Hepatocyte (in vitro differentiated cells): ENCODE measurements around the gene MRRF. TPM values are rescaled to one million over a fixed set of nuclear protein-coding genes. Genes with fewer than 3 reads are reported as not detected.

ENCODE experiments used
- DNase-seq: peaks from one replicate; pipeline ENCODE4 v3.0.0-alpha.2; 2016; ENCODE audit warnings: low spot score
- H2AFZ ChIP-seq: fragments of 200-600 bp; sonication (generic); 2 replicates; pipeline ENCODE4 v1.6.0; 2016; ENCODE audit warnings: antibody characterized with exemption, mild to moderate bottlenecking
- H3K27ac ChIP-seq: fragments of 200-600 bp; sonication (generic); 2 replicates; pipeline ENCODE4 v1.5.1; 2016; ENCODE audit warnings: mild to moderate bottlenecking
- H3K27me3 ChIP-seq: fragments of 200-600 bp; sonication (generic); 2 replicates; pipeline ENCODE4 v1.6.1; 2016
- H3K36me3 ChIP-seq: fragments of 200-600 bp; sonication (generic); replicated peaks from 2 replicates; pipeline ENCODE4 v1.5.1; 2016; ENCODE audit warnings: low read depth; ENCODE audit not compliant: insufficient read depth
- H3K4me1 ChIP-seq: fragments of 200-600 bp; sonication (generic); 2 replicates; pipeline ENCODE4 v1.5.1; 2016; ENCODE audit warnings: mild to moderate bottlenecking, moderate library complexity; ENCODE audit not compliant: insufficient read depth
- H3K4me2 ChIP-seq: fragments of 200-600 bp; sonication (generic); 2 replicates; pipeline ENCODE4 v1.6.0; 2016
- H3K4me3 ChIP-seq: fragments of 200-600 bp; sonication (generic); 2 replicates; pipeline ENCODE4 v1.5.1; 2016; ENCODE audit warnings: mild to moderate bottlenecking
- H3K79me2 ChIP-seq: fragments of 200-600 bp; sonication (generic); 2 replicates; pipeline ENCODE4 v1.6.0; 2017; ENCODE audit warnings: mild to moderate bottlenecking
- H3K9me2 ChIP-seq: fragments of 200-600 bp; sonication (generic); replicated peaks from 2 replicates; pipeline ENCODE4 v1.6.0; 2017; ENCODE audit warnings: mild to moderate bottlenecking; ENCODE audit not compliant: insufficient read depth
- H3K9me3 ChIP-seq: fragments of 200-600 bp; sonication (generic); 2 replicates; pipeline ENCODE4 v1.5.1; 2016; ENCODE audit warnings: low read depth, mild to moderate bottlenecking
- H4K20me1 ChIP-seq: fragments of 200-600 bp; sonication (generic); 2 replicates; pipeline ENCODE4 v1.6.0; 2016; ENCODE audit warnings: mild to moderate bottlenecking; ENCODE audit not compliant: insufficient read depth, poor library complexity, severe bottlenecking
- EZH2 ChIP-seq: fragments of 200-600 bp; sonication (generic); IDR thresholded peaks from 2 replicates; pipeline ENCODE4 v1.6.1; 2016; ENCODE audit warnings: antibody characterized with exemption, mild to moderate bottlenecking, borderline replicate concordance
- EZH2phosphoT487 ChIP-seq: fragments of 200-600 bp; sonication (generic); IDR thresholded peaks from one replicate; pipeline ENCODE4 v1.6.1; 2018; ENCODE audit warnings: antibody characterized with exemption, mild to moderate bottlenecking, low read depth, moderate library complexity; ENCODE audit not compliant: unreplicated experiment, severe bottlenecking
- WGBS: methylation state at CpG from one replicate; pipeline ENCODE4 v1.1.6; 2016; ENCODE audit warnings: low lambda C conversion rate; ENCODE audit errors: missing lambda C conversion rate; 5-methylcytosine and 5-hydroxymethylcytosine counted together
- polyA plus RNA-seq: library from polyadenylated mRNA; unstranded; fragments of >200 nt; fragmentation: Nextera tagmentation; extraction: Ambion mirVana; gene quantifications from 2 replicates; pipeline ENCODE4 v1.2.1, GENCODE V29; 2016
- total RNA-seq: library from RNA; depleted of rRNA; stranded (reverse); fragments of >200 nt; gene quantifications from 2 replicates; pipeline ENCODE4 v1.2.3, GENCODE V29; 2014
- TF ChIP-seq, protein P1 (sequence below): fragments of 200-600 bp; sonication (generic); IDR thresholded peaks from 2 replicates; pipeline ENCODE4 v1.5.1; 2016; ENCODE audit warnings: antibody characterized with exemption, mild to moderate bottlenecking; ENCODE audit not compliant: poor library complexity

The MRRF gene
- total and polyA plus RNA-seq, 2 experiments from 2014 or later, result 26.8 to 32.9 TPM

DNA sequence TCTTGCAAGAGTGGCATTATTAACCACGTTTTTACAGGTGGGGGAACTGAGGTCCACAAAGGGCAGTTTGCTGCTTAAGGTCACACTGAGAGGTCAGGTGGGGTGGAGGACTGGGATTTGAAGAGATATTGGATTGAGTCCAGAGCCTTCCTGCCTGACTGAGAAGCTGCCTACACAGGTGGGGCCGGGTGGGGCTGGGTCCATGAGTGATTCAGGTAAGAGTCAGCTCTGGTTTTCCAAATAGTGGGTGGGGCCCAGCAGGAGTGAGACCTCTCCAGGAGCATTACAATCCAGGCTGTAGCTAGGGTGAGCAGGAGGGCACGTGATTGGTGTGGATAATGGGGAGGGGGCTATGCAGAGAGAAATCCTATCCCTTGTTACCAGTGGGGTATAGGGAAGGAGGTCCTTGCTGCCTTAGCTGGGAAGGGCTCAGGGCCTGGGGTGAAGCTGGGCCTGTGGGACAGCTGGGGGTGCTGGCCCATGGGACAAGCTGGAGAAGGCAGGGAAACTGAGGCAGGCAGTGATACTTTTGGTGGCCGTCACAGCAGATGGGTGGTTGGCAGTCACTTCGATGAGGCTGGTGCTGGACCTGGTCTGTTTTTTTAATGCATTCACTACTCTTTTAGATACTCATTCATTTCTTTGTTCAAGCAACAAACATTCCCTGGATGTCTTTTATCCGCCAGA lies 103.2 kb downstream of the MRRF start:
- Histone ChIP-seq H3K27me3 (peaks cover 32% of the 10 kb centered on the region), H2AFZ (no peak overlapping the region), H3K9me3 (no peaks in the 10 kb centered on the region), H3K79me2 (no peaks in the 10 kb centered on the region), H3K4me3 (no peak overlapping the region), H3K9me2 (no peaks in the 10 kb centered on the region), H3K27ac (no peak overlapping the region), H3K4me2 (no peak overlapping the region), H3K4me1 (no peaks in the 10 kb centered on the region), H3K36me3 (no peaks in the 10 kb centered on the region), H4K20me1 (no peaks in the 10 kb centered on the region)
- TF ChIP-seq, protein P1, sequence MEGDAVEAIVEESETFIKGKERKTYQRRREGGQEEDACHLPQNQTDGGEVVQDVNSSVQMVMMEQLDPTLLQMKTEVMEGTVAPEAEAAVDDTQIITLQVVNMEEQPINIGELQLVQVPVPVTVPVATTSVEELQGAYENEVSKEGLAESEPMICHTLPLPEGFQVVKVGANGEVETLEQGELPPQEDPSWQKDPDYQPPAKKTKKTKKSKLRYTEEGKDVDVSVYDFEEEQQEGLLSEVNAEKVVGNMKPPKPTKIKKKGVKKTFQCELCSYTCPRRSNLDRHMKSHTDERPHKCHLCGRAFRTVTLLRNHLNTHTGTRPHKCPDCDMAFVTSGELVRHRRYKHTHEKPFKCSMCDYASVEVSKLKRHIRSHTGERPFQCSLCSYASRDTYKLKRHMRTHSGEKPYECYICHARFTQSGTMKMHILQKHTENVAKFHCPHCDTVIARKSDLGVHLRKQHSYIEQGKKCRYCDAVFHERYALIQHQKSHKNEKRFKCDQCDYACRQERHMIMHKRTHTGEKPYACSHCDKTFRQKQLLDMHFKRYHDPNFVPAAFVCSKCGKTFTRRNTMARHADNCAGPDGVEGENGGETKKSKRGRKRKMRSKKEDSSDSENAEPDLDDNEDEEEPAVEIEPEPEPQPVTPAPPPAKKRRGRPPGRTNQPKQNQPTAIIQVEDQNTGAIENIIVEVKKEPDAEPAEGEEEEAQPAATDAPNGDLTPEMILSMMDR, result no peak
- TF ChIP-seq EZH2 (no peak), EZH2phosphoT487 (no peak)
- DNase-seq, result no peak
- WGBS, result 81% methylated on average over 6 of the region's 6 CpGs

DNA sequence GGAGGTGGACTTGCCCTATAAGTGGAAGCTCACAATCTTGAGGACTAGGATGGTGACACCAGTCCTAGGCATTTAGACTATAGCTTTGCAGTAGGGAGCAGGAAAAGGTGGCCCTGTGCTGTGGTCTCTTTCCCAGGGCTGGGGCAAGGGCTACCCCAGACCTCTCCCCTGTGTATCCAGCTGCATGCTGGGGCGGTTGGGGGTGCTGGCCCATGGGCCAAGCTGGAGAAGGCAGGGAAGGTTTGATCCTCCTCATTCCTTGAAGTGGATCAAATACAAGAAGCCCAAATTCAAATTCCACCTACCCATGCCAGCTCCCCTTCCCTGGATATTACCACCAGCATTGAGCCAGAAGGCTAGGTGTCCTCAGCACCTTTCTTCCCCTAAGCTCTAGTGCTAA lies 104.0 kb downstream of the MRRF start:
- Histone ChIP-seq H3K27me3 (peaks cover 32% of the 10 kb centered on the region), H3K9me3 (no peaks in the 10 kb centered on the region), H3K79me2 (no peaks in the 10 kb centered on the region), H2AFZ (no peak overlapping the region), H3K27ac (no peak overlapping the region), H3K9me2 (no peaks in the 10 kb centered on the region), H3K4me1 (no peaks in the 10 kb centered on the region), H4K20me1 (no peaks in the 10 kb centered on the region), H3K4me2 (no peak overlapping the region), H3K36me3 (no peaks in the 10 kb centered on the region), H3K4me3 (no peak overlapping the region)
- WGBS, result 91% methylated on average over 1 of the region's 1 CpG
- TF ChIP-seq, protein P1, result no peak
- no peak for TF ChIP-seq EZH2phosphoT487
- no peak for TF ChIP-seq EZH2
- no peak for DNase-seq

DNA sequence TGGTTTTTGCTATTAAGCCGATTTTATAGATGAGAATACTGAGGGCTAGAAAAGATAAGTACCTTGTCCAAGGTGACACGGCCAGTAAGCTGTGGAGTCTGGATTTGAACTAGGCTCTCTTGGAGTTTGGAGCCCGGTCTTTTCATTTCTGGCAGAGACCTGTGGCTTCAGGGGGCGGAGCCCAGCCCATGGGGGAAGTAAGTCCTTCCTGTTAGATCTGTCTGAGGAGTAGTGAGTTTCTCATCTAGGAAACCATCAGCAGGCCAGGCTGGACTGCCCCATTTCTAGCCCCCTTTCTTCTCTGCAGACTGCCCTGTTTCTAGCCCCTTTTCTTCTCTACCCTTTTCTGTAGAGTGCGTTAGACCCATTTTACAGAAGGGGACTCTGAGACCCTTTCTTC lies 105.6 kb downstream of the MRRF start:
- Histone ChIP-seq H3K79me2 (no peaks in the 10 kb centered on the region), H3K27ac (no peak overlapping the region), H3K4me1 (peaks cover 1% of the 10 kb centered on the region), H3K9me2 (no peaks in the 10 kb centered on the region), H3K36me3 (no peaks in the 10 kb centered on the region), H3K4me2 (peak overlapping the region; percentile 85), H2AFZ (no peak overlapping the region), H3K4me3 (no peak overlapping the region), H4K20me1 (no peaks in the 10 kb centered on the region), H3K27me3 (peaks cover 32% of the 10 kb centered on the region), H3K9me3 (no peaks in the 10 kb centered on the region)
- no peak for TF ChIP-seq EZH2
- TF ChIP-seq EZH2phosphoT487, result no peak
- TF ChIP-seq, protein P1, result no peak
- 63% methylated on average over 5 of the region's 5 CpGs for WGBS
- DNase-seq, result no peak
